H1 (cell line): ENCODE measurements around the gene PC.

Source experiments
- CBX5 ChIP-seq: fragments of 300-800, 300-1000 bp; sonication (generic); IDR thresholded peaks from 2 replicates; pipeline ENCODE4 v1.7.1; 2016; ENCODE audit warnings: antibody characterized with exemption, low read length, low read depth
- EP300 ChIP-seq, 2 experiments: IDR thresholded peaks; 1 replicate in 1 of 2; 2 replicates in 1 of 2; pipeline ENCODE4 v1.6.1; 2011 to 2012; ENCODE audit warnings: low read depth in 2 of 2, low read length in 2 of 2, mild to moderate bottlenecking in 2 of 2, borderline replicate concordance in 1 of 2, inconsistent platforms in 1 of 2, moderate library complexity in 1 of 2
- POLR2AphosphoS5 ChIP-seq: IDR thresholded peaks from 2 replicates; pipeline ENCODE4 v1.6.1; 2011; ENCODE audit warnings: low read depth, low read length
- SIX5 ChIP-seq: IDR thresholded peaks from 2 replicates; pipeline ENCODE4 v1.6.1; 2011; ENCODE audit warnings: mild to moderate bottlenecking, low read depth, low read length
- YY1 ChIP-seq: IDR thresholded peaks from 2 replicates; pipeline ENCODE4 v1.6.1; 2011; ENCODE audit warnings: low read depth, mild to moderate bottlenecking, low read length
- TF ChIP-seq, protein P1 (sequence below), 3 experiments: IDR thresholded peaks; 1 replicate in 2 of 3; 2 replicates in 1 of 3; pipeline versions ENCODE4 v1.5.1 to v1.6.1; 2011; ENCODE audit warnings: low read length in 3 of 3, mild to moderate bottlenecking in 3 of 3, inconsistent platforms in 2 of 3, low read depth in 1 of 3, moderate library complexity in 1 of 3; ENCODE audit not compliant: insufficient read depth in 1 of 3; ENCODE audit errors: control extremely low read depth in 1 of 3

DNA sequence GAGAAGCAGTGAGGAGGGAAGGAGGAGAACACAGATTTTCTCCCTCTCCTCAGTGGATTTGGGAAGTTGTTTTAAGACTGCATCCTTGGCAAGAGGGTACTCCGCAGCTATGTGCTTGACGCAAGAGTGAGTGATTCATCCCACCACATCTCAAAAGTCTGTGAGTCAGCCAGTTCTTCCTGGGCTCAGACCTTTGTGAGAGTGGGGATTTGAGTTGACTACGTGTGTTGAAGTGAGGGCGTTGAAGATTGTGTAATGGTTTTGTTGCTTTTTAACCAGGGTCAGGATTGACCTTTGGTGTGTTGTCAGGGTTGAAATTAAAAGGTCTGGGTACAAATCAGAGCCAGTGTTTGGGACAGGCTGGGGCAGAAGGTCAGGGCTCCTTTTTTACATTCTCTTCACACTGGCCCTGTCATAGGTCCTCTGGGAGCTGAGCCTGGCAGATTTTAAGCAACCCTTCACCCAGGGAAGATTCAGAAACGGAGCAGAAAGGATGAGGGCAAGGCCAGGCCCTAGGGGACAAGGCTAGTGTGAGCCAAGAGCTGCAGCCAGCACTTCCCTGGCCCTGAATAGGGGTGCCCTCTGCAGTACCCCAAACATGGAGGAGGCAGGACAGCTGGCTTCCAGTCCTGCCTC, 12.7 kb upstream of the PC start:
- TF ChIP-seq CBX5: no peak
- TF ChIP-seq, protein P1, sequence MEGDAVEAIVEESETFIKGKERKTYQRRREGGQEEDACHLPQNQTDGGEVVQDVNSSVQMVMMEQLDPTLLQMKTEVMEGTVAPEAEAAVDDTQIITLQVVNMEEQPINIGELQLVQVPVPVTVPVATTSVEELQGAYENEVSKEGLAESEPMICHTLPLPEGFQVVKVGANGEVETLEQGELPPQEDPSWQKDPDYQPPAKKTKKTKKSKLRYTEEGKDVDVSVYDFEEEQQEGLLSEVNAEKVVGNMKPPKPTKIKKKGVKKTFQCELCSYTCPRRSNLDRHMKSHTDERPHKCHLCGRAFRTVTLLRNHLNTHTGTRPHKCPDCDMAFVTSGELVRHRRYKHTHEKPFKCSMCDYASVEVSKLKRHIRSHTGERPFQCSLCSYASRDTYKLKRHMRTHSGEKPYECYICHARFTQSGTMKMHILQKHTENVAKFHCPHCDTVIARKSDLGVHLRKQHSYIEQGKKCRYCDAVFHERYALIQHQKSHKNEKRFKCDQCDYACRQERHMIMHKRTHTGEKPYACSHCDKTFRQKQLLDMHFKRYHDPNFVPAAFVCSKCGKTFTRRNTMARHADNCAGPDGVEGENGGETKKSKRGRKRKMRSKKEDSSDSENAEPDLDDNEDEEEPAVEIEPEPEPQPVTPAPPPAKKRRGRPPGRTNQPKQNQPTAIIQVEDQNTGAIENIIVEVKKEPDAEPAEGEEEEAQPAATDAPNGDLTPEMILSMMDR (IDR thresholded peaks at IDR 0.05; ENCODE audit: control extremely low read depth in 1 of 3, insufficient read depth in 1 of 3, low read depth in 1 of 3, low read length in 3 of 3): no peak
- TF ChIP-seq POLR2AphosphoS5: no peak
- TF ChIP-seq SIX5: no peak
- no peak for TF ChIP-seq EP300 (IDR thresholded peaks at IDR 0.05; ENCODE audit: borderline replicate concordance in 1 of 2, low read depth in 2 of 2, low read length in 2 of 2)
- no peak for TF ChIP-seq YY1
